C4-2B (cell line): ENCODE results near the gene QSOX1.

Source experiments
- CTCF ChIP-seq: fragments of 450-650 bp; conservative IDR thresholded peaks from 2 replicates; pipeline ENCODE4 v1.5.1; 2017; ENCODE audit warnings: mild to moderate bottlenecking
- ZFX ChIP-seq: fragments of 450-650 bp; IDR thresholded peaks from 2 replicates; pipeline ENCODE4 v1.6.1; 2017

GRCh38 chr1:180171691-180172090 lies 17.0 kb downstream of the QSOX1 start:
- TF ChIP-seq CTCF, result no peak
- TF ChIP-seq ZFX, result no peak
